ENCODE measurements around the gene LRP8.

DNA sequence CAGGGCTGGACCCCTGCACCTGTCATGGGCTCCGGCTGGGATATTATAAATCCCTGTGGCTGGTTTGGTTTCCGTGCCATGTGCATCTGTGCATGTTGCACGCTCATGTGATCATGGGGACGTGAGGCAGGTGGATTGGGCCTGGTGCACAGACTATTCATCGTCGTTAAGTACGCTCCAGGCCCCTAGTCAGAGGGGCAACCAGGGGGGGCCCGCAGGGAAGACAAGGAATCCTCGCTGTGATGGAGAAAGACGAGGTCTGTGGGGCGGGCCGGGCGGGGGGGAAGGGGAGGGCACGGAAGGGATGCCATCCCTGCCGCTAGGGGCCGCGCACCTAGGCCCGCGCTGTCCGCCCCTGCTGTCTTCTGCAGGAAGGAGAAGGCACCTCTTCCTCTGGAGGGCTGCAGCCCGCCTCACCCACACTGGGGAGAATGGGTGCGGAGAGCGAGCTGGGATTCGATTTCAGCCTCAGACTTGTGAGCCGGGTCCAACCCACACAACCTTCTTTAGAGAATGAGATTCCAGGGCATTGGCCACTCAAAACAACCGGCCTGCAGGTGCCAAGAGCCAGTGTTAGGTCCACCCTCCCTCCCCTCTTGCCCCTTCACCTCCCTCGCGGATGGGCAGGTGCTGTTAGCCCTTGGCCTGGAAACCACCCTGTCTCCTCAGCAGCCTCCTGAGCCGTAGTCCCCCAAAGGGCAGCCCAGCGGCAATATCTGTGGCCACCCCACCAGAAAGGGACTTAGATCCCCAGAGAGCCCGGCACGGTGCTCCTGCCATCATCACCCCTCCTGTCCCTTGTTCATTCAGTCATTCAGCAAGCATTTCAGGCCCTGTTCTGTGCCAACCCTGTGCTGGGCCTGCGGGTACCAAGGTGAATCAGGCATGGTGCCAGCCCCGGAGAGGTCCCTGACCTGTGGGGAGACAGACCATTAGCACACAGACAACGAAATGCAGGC, 950 bp upstream of the LRP8 start:
- TF ChIP-seq POLR2A (IDR thresholded peaks at IDR 0.05): no peak
- TF ChIP-seq, protein P1, sequence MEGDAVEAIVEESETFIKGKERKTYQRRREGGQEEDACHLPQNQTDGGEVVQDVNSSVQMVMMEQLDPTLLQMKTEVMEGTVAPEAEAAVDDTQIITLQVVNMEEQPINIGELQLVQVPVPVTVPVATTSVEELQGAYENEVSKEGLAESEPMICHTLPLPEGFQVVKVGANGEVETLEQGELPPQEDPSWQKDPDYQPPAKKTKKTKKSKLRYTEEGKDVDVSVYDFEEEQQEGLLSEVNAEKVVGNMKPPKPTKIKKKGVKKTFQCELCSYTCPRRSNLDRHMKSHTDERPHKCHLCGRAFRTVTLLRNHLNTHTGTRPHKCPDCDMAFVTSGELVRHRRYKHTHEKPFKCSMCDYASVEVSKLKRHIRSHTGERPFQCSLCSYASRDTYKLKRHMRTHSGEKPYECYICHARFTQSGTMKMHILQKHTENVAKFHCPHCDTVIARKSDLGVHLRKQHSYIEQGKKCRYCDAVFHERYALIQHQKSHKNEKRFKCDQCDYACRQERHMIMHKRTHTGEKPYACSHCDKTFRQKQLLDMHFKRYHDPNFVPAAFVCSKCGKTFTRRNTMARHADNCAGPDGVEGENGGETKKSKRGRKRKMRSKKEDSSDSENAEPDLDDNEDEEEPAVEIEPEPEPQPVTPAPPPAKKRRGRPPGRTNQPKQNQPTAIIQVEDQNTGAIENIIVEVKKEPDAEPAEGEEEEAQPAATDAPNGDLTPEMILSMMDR (IDR thresholded peaks at IDR 0.05): no peak
